DOHH2 (cell line): ENCODE results near the gene TGM6.

Experiments used
- EZH2phosphoT487 ChIP-seq: fragments of 200-600 bp; sonication (generic); IDR thresholded peaks from 2 replicates; pipeline ENCODE4 v1.6.1; 2017; ENCODE audit warnings: borderline replicate concordance, mild to moderate bottlenecking, antibody characterized with exemption, low read length, moderate library complexity, mixed read lengths
- TF ChIP-seq, protein P1 (sequence below): fragments of 200-600 bp; sonication (generic); IDR thresholded peaks from one replicate; pipeline ENCODE4 v1.5.1; 2014; ENCODE audit warnings: antibody characterized with exemption, mild to moderate bottlenecking, low read depth, low read length; ENCODE audit not compliant: poor library complexity, severe bottlenecking

DNA sequence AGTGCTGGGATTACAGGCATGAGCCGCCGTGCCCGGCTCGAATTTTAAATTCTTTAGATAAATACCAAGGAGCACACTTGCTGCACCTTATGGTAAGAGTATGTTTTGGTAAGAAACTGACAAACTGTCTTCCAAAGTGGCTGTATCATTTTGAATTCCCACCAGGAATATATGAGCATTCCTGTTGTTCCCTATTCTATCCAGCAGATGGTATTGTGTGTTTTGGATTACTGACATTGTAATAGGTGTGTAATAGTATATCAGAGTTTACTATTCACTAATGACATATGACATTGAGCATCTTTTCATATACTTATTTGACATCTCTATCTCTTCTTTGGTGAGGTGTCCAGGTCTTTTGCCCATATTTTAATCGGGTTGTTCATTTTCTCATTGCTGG, 40.5 kb downstream of the TGM6 start:
- TF ChIP-seq, protein P1, sequence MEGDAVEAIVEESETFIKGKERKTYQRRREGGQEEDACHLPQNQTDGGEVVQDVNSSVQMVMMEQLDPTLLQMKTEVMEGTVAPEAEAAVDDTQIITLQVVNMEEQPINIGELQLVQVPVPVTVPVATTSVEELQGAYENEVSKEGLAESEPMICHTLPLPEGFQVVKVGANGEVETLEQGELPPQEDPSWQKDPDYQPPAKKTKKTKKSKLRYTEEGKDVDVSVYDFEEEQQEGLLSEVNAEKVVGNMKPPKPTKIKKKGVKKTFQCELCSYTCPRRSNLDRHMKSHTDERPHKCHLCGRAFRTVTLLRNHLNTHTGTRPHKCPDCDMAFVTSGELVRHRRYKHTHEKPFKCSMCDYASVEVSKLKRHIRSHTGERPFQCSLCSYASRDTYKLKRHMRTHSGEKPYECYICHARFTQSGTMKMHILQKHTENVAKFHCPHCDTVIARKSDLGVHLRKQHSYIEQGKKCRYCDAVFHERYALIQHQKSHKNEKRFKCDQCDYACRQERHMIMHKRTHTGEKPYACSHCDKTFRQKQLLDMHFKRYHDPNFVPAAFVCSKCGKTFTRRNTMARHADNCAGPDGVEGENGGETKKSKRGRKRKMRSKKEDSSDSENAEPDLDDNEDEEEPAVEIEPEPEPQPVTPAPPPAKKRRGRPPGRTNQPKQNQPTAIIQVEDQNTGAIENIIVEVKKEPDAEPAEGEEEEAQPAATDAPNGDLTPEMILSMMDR = no peak
- no peak for TF ChIP-seq EZH2phosphoT487
